ENCODE data around the gene NCKAP5. TPM values are rescaled to one million over a fixed set of nuclear protein-coding genes. Genes with fewer than 3 reads are reported as not detected.

Gene NCKAP5
- total RNA-seq, 2 experiments from 2014 or later = not detected

- DNase-seq (no peak), ATAC-seq (no peak)
- no peaks in the 10 kb centered on the region for H3K4me1 Mint-ChIP-seq (ENCODE audit: low read depth)
- no peaks in the 10 kb centered on the region for H3K9me3 Mint-ChIP-seq
- H3K36me3 Mint-ChIP-seq (ENCODE audit: low read depth) = no peaks in the 10 kb centered on the region
- intact Hi-C loops (cut with micrococcal nuclease) = no loop called here
- no peak for TF ChIP-seq CTCF (IDR thresholded peaks at IDR 0.05)
- H3K27me3 Mint-ChIP-seq = peaks cover 3% of the 10 kb centered on the region
- no peak overlapping the region for H3K4me3 Mint-ChIP-seq
- ChIA-PET POLR2A (no interaction called here), CTCF (no interaction called here)
- no peak overlapping the region for H3K27ac Mint-ChIP-seq
These were observed 151.5 kb downstream of the NCKAP5 start for GRCh38 chr2:133416736-133417135.

GRCh38 chr2:133416146-133416545 is 152.1 kb downstream of the NCKAP5 start:
- no peaks in the 10 kb centered on the region for H3K4me1 Mint-ChIP-seq (ENCODE audit: low read depth)
- POLR2A ChIA-PET = no interaction called here

GRCh38 chr2:133415210-133415876 is 152.9 kb downstream of the NCKAP5 start:
- no peak for TF ChIP-seq CTCF (IDR thresholded peaks at IDR 0.05)
- ATAC-seq (no peak), DNase-seq (no peak)
- ChIA-PET CTCF (no interaction called here), POLR2A (no interaction called here)
- Mint-ChIP-seq H3K27me3 (peaks cover 3% of the 10 kb centered on the region), H3K36me3 (ENCODE audit: low read depth) (no peaks in the 10 kb centered on the region), H3K4me1 (ENCODE audit: low read depth) (no peaks in the 10 kb centered on the region), H3K4me3 (no peak overlapping the region), H3K27ac (no peak overlapping the region), H3K9me3 (no peaks in the 10 kb centered on the region)
- intact Hi-C loops (cut with micrococcal nuclease) = no loop called here

More at GRCh38 chr2:133416146-133416545, 152.1 kb downstream of the NCKAP5 start:
- ATAC-seq (no peak), DNase-seq (no peak)
- H3K4me3 Mint-ChIP-seq = no peak overlapping the region
- H3K36me3 Mint-ChIP-seq (ENCODE audit: low read depth) = no peaks in the 10 kb centered on the region
- CTCF ChIA-PET = no interaction called here
- intact Hi-C loops (cut with micrococcal nuclease) = no loop called here
- peaks cover 3% of the 10 kb centered on the region for H3K27me3 Mint-ChIP-seq
- H3K9me3 Mint-ChIP-seq = no peaks in the 10 kb centered on the region
- TF ChIP-seq CTCF (IDR thresholded peaks at IDR 0.05) = no peak
- H3K27ac Mint-ChIP-seq = no peak overlapping the region

- Mint-ChIP-seq H3K4me3 (no peak overlapping the region), H3K4me1 (ENCODE audit: low read depth) (no peaks in the 10 kb centered on the region), H3K9me3 (no peaks in the 10 kb centered on the region), H3K27ac (no peak overlapping the region), H3K36me3 (ENCODE audit: low read depth) (no peaks in the 10 kb centered on the region), H3K27me3 (peaks cover 3% of the 10 kb centered on the region)
- intact Hi-C loops (cut with micrococcal nuclease) = no loop called here
- DNase-seq (no peak), ATAC-seq (no peak)
- CTCF ChIA-PET = no interaction called here
- POLR2A ChIA-PET = no interaction called here
- no peak for TF ChIP-seq CTCF (IDR thresholded peaks at IDR 0.05)
These were observed 153.6 kb downstream of the NCKAP5 start for GRCh38 chr2:133414486-133415209.

GRCh38 chr2:133413863-133414262 is 154.4 kb downstream of the NCKAP5 start:
- ChIA-PET CTCF (no interaction called here), POLR2A (no interaction called here)
- no peak overlapping the region for H3K4me3 Mint-ChIP-seq
- H3K27ac Mint-ChIP-seq = no peak overlapping the region
- peaks cover 3% of the 10 kb centered on the region for H3K27me3 Mint-ChIP-seq
- no peaks in the 10 kb centered on the region for H3K9me3 Mint-ChIP-seq
- ATAC-seq (no peak), DNase-seq (no peak)
- no peak for TF ChIP-seq CTCF (IDR thresholded peaks at IDR 0.05)
- H3K4me1 Mint-ChIP-seq (ENCODE audit: low read depth) = no peaks in the 10 kb centered on the region
- H3K36me3 Mint-ChIP-seq (ENCODE audit: low read depth) = no peaks in the 10 kb centered on the region
- intact Hi-C loops (cut with micrococcal nuclease) = no loop called here
